Central memory CD8-positive, alpha-beta T cell (primary cell): Measurements from ENCODE around the gene ELOVL1.
A peak's percentile ranks its signal among the peaks of the same experiment; 100 is the strongest.

Experiments
- ATAC-seq: fragments of 150-1000 bp; cut with Tn5 transposase; replicated peaks from 2 replicates; pipeline ENCODE4 v1.10.0; 2022; ENCODE audit warnings: mild to moderate bottlenecking, moderate FRiP score, moderate number of reproducible peaks; ENCODE audit not compliant: poor library complexity, severe bottlenecking; ENCODE audit errors: extremely low read depth
- DNase-seq, 2 donors: peaks; one replicate each; pipeline ENCODE4 v3.0.0; 2021; ENCODE audit warnings: low spot score in 2 of 2
- H3K27ac Mint-ChIP-seq: one replicate; pipeline ENCODE4 v1.8.0; 2022; ENCODE audit warnings: low read depth, mild to moderate bottlenecking, moderate library complexity, mixed read lengths
- H3K27me3 Mint-ChIP-seq: one replicate; pipeline ENCODE4 v1.8.0; 2022; ENCODE audit warnings: mixed read lengths
- H3K36me3 Mint-ChIP-seq: one replicate; pipeline ENCODE4 v1.8.0; 2022; ENCODE audit warnings: mild to moderate bottlenecking, moderate library complexity, mixed read lengths; ENCODE audit not compliant: insufficient read depth
- H3K4me1 Mint-ChIP-seq: one replicate; pipeline ENCODE4 v1.8.0; 2022; ENCODE audit warnings: mixed read lengths
- H3K4me3 Mint-ChIP-seq: one replicate; pipeline ENCODE4 v1.8.0; 2022; ENCODE audit warnings: mild to moderate bottlenecking, moderate library complexity, mixed read lengths
- H3K9me3 Mint-ChIP-seq: one replicate; pipeline ENCODE4 v1.8.0; 2022; ENCODE audit warnings: mixed read lengths

The ELOVL1 gene

DNA sequence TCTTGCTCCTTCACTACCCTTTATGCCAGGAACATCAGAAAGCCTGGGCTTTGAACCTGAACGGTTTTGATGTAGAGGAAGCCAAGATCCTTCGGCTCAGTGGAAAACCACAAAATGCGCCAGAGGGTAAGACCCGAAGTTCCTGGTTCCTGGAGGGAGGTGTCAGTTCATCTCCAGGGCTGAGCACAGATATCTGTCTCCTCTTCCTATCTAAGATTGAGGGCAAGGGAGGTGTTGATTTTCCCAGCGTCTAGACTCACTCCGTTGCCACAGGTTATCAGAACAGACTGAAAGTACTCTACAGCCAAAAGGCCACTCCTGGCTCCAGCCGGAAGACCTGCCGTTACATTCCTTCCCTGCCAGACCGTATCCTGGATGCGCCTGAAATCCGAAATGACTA lies 8.1 kb downstream of the ELOVL1 start:
- Mint-ChIP-seq H3K4me1 (peaks cover 26% of the 10 kb centered on the region), H3K4me3 (peak overlapping the region; percentile 77), H3K27ac (no peak overlapping the region), H3K9me3 (no peaks in the 10 kb centered on the region), H3K27me3 (no peaks in the 10 kb centered on the region), H3K36me3 (peaks cover 17% of the 10 kb centered on the region)
- ATAC-seq (no peak), DNase-seq (no peak)

GRCh38 chr1:43358746-43359693 lies 8.8 kb downstream of the ELOVL1 start, which contains the start of gene CDC20:
CDC20 (plus strand) TSS chr1:43358981; CDS start chr1:43359216, 235 bp downstream.
- peaks cover 14% of the 10 kb centered on the region for H3K36me3 Mint-ChIP-seq
- no peaks in the 10 kb centered on the region for H3K27me3 Mint-ChIP-seq
- H3K4me1 Mint-ChIP-seq = peaks cover 25% of the 10 kb centered on the region
- H3K4me3 Mint-ChIP-seq = peak within 1 kb of the TSS; percentile 77
- peak within 1 kb of the TSS; percentile 82 for H3K27ac Mint-ChIP-seq
- H3K9me3 Mint-ChIP-seq = no peaks in the 10 kb centered on the region
- DNase-seq (peak; percentile 92 to 94), ATAC-seq (peak; percentile 100)

GRCh38 chr1:43358121-43358745 lies 9.6 kb downstream of the ELOVL1 start:
- Mint-ChIP-seq H3K4me1 (peaks cover 21% of the 10 kb centered on the region), H3K9me3 (no peaks in the 10 kb centered on the region), H3K36me3 (peaks cover 10% of the 10 kb centered on the region), H3K27me3 (no peaks in the 10 kb centered on the region), H3K27ac (peak overlapping the region; percentile 82), H3K4me3 (peak overlapping the region; percentile 77)
- ATAC-seq = peak; percentile 33
- no peak for DNase-seq

DNA sequence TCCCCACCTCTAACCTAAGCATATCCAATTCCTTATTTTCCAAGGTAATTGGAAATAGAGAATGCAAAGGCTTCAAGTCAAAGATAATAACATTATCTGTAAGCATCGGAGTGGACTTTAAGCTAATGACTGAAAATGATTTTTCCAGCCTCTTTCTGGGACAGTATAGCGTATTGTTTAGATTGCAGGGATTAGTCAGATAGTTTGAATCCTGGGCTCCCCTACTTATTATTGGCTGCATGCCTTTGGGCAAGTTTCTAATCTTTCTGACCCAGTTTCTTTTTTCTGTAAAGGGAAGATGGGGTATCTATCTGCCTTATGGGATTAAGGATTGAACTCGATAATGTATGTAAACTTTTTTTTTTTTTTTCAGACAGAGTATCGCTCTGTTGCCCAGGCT lies 10.6 kb downstream of the ELOVL1 start:
- no peak for ATAC-seq

DNA sequence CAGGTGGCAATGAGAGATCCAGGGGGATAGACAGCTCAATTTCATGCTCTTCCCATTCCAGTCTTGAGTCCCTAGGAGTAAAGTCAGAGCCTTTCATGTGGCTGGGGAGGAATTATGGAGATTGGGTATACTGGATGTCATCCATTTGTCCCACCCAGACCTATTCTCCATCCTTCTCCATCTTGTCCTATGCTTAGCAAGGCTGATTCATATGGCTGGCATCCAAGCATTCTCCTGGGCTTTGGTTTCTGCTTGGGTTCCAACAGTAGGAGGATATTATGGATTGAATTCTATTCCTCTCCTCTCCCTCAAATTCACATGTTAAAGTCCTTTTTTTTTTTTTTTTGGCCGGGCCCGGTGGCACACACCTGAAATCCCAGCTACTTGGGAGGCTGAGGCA lies 12.9 kb downstream of the ELOVL1 start:
- no peak overlapping the region for H3K27ac Mint-ChIP-seq
- no peak overlapping the region for H3K4me3 Mint-ChIP-seq
- no peaks in the 10 kb centered on the region for H3K9me3 Mint-ChIP-seq
- DNase-seq (no peak), ATAC-seq (no peak)
- peaks cover 3% of the 10 kb centered on the region for H3K36me3 Mint-ChIP-seq
- no peaks in the 10 kb centered on the region for H3K27me3 Mint-ChIP-seq
- H3K4me1 Mint-ChIP-seq = peaks cover 22% of the 10 kb centered on the region

More for the DNA sequence above, 10.6 kb downstream of the ELOVL1 start:
- no peak overlapping the region for H3K4me3 Mint-ChIP-seq
- no peak overlapping the region for H3K27ac Mint-ChIP-seq
- H3K36me3 Mint-ChIP-seq = peaks cover 3% of the 10 kb centered on the region
- H3K9me3 Mint-ChIP-seq = no peaks in the 10 kb centered on the region
- H3K27me3 Mint-ChIP-seq = no peaks in the 10 kb centered on the region
- H3K4me1 Mint-ChIP-seq = peaks cover 21% of the 10 kb centered on the region
- DNase-seq = no peak

- DNase-seq (no peak), ATAC-seq (no peak)
- Mint-ChIP-seq H3K4me1 (peaks cover 22% of the 10 kb centered on the region), H3K9me3 (no peaks in the 10 kb centered on the region), H3K27ac (no peak overlapping the region), H3K36me3 (peaks cover 3% of the 10 kb centered on the region), H3K4me3 (no peak overlapping the region), H3K27me3 (no peaks in the 10 kb centered on the region)
Measured at GRCh38 chr1:43354471-43354870, 13.3 kb downstream of the ELOVL1 start.

DNA sequence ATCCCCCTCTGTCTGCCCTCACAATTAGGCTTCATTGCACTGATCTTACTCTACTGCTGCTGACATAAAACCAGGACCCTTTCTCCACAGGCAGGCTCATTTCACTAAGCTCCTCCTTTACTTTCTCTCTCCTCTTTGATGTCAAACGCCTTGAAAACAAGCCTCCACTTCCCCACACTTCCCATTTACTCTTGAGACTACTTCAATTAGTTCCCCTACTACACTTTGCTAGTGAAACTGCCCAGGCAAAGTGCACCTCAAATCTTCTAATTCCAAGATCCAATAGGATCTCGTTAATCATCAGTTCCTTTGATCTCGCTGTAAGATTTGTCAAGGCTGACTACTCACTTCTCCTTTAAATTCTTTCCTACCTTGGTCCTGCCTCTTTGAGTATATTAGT lies 14.9 kb downstream of the ELOVL1 start:
- no peaks in the 10 kb centered on the region for H3K9me3 Mint-ChIP-seq
- H3K27ac Mint-ChIP-seq = peak overlapping the region; percentile 14
- no peaks in the 10 kb centered on the region for H3K27me3 Mint-ChIP-seq
- H3K4me3 Mint-ChIP-seq = no peak overlapping the region
- peaks cover 10% of the 10 kb centered on the region for H3K4me1 Mint-ChIP-seq
- no peaks in the 10 kb centered on the region for H3K36me3 Mint-ChIP-seq
- no peak for ATAC-seq
- DNase-seq = no peak

DNA sequence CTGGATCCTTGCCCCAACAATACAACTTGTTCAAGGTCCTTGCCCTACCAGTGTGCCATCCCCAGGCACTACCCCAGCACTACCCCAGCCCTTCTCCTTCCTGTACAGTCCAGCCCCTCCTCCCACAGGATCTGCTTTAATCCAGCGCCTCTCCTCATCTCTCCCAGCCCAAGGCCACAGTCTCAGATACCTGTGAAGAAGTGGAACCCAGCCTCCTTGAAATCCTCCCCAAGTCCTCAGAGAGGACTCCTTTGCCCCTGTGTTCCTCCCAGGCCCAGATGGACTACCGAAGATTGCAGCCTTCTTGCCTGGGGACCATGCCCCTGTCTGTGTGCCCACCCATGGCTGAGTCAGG lies 15.5 kb downstream of the ELOVL1 start:
- H3K27me3 Mint-ChIP-seq = no peaks in the 10 kb centered on the region
- H3K4me1 Mint-ChIP-seq = peaks cover 10% of the 10 kb centered on the region
- no peak overlapping the region for H3K4me3 Mint-ChIP-seq
- no peak for DNase-seq
- H3K36me3 Mint-ChIP-seq = no peaks in the 10 kb centered on the region
- no peak overlapping the region for H3K27ac Mint-ChIP-seq
- no peaks in the 10 kb centered on the region for H3K9me3 Mint-ChIP-seq
- ATAC-seq = no peak

DNA sequence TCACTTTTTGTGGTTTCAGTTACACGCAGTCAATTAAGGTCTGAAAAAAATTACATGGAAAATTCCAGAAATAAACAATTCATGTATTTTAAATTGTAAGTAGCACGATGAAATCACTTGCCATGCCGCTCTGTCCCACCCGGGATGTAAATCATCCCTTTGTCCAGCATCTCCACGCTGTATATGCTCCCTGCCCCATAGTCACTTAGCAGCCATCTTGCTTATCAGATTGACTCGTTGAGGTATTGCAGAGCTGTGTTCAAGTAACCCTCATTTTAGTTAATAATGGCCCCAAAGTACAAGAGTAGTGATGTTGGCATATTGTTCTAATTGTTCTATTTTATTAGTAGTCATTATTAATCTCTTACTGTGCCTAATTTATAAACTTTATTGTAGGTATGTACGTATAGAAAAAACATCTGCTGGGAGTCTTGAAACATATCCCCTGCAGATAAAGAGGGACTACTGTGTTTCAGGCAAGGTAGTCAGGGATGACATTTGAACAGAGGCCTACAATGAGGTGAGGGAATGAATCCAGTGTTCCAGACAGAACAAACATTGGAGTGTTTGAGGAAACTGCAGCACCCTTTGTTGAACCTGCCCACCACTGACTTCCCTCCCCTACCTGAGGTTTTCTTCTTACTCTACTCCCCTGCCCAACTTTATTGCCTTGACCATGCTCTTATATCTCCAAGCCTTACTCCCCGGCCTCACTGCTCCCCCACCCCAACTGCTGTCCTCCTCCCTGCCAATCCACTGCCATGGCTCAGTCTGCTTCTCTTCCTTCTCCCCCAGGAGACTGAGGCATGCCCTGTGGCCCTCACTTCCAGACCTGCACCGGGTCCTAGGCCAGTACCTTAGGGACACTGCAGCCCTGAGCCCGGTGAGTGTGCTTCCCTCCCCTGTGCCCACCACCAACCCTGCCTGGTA lies 16.1 kb downstream of the ELOVL1 start:
- no peaks in the 10 kb centered on the region for H3K9me3 Mint-ChIP-seq
- DNase-seq (no peak), ATAC-seq (no peak)
- no peak overlapping the region for H3K4me3 Mint-ChIP-seq
- no peaks in the 10 kb centered on the region for H3K27me3 Mint-ChIP-seq
- no peaks in the 10 kb centered on the region for H3K36me3 Mint-ChIP-seq
- peaks cover 10% of the 10 kb centered on the region for H3K4me1 Mint-ChIP-seq
- peak overlapping the region; percentile 36 for H3K27ac Mint-ChIP-seq

GRCh38 chr1:43350976-43351375 lies 16.8 kb downstream of the ELOVL1 start:
- DNase-seq (no peak), ATAC-seq (no peak)
- H3K4me1 Mint-ChIP-seq = peaks cover 10% of the 10 kb centered on the region
- H3K9me3 Mint-ChIP-seq = no peaks in the 10 kb centered on the region
- no peaks in the 10 kb centered on the region for H3K27me3 Mint-ChIP-seq
- no peak overlapping the region for H3K4me3 Mint-ChIP-seq
- H3K36me3 Mint-ChIP-seq = no peaks in the 10 kb centered on the region
- peak overlapping the region; percentile 36 for H3K27ac Mint-ChIP-seq

- H3K4me3 Mint-ChIP-seq = peak overlapping the region; percentile 62
- no peaks in the 10 kb centered on the region for H3K9me3 Mint-ChIP-seq
- DNase-seq (no peak), ATAC-seq (no peak)
- H3K36me3 Mint-ChIP-seq = no peaks in the 10 kb centered on the region
- peak overlapping the region; percentile 56 for H3K27ac Mint-ChIP-seq
- no peaks in the 10 kb centered on the region for H3K27me3 Mint-ChIP-seq
- H3K4me1 Mint-ChIP-seq = peaks cover 10% of the 10 kb centered on the region
Measured at GRCh38 chr1:43349594-43350306, 18.1 kb downstream of the ELOVL1 start.
